SK-N-DZ (cell line): ENCODE measurements around the gene SPRED1.

Source experiments
- DNase-seq: peaks from one replicate; pipeline ENCODE4 v3.0.0-alpha.2; 2015; ENCODE audit warnings: low spot score

The SPRED1 gene

DNA sequence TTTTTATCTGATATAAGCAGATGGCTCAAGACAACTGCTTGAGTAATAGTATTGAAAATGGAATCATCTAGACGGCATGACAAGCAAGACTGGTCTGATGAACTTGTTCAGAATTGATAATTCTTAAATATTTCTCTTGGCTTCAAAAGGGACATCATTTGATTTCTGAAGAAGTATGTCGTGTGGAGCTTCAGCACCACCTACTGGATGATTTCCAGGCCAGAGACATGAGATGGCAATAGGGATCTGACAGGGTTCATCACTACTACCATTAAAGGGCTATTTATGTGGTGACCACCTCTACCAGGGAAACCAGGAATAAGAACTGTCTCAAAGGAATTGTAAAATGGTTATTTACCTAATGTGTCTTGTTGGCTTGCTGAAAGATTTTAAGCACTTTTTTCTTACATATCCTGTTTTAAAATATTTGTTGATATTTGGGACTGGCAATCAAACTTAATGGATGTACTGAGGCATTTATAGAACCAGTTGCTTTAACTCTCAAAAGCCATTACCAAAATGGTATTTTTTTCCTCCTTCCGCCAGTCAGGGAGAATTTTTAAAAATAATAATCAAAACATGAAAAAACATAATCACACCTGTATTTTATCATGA lies 101.8 kb downstream of the SPRED1 start:
- peak; percentile 56 for DNase-seq

DNA sequence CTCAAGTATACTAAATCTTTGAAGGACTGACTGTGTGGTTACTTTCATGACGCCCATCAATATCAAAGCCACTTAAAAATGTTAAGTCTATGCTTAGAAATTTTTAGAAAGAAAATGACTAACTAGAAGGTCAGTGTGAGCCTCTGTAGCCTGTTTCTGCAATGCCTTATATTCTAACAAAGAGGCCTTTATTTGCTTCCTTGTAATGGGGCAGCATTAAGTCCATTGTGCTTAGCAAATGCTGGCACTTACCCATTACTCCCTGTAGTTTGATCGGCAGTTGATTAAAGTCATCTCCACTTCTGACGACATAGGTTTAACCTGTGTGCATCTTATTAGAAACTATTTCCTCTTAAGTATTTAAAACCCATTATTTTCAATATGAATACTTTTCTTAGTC lies 109.7 kb downstream of the SPRED1 start:
- DNase-seq = no peak

DNA sequence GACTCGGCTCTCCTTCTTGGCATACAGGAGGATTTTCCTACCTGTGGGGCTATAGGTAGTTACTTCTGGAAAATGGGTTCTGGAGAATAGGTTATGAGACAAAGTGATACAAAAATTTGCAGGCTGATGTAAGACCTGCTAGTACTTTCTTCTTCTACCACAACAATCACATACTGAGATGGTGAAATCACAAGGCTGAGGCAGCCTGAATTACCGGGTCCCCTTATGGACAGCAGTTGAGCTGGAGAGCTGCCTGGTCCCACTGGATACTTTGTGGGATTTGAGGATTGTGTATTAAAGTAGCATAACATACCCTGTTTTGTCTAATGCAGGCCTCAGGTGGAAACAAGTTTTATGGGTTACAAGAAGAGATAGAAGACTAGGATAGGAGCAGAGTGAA lies 114.8 kb downstream of the SPRED1 start:
- no peak for DNase-seq

DNA sequence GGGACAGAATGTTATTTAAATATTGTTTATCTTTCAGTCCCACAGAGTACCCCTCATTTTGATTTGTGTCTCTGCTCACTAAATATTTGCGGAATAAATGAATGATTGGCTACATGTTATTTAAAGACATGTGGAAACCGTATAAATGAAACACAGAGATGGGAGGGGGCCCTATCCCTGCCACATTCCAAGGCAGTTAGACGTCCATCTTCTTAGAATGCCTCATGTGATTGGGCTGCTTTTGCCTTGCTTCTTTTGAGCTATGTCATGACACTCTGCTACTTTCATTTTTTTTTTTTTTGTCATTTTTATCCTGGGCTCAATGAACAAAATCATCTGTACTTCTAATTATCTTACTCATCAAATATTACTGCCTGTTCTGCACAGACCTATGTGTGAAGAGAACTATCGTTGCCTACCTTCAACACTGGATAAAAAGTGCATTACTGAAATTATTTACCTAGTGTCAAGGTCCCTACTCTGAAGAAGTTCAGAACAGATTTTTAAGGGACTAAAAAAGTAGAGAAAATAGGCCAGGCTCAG lies 117.4 kb downstream of the SPRED1 start:
- DNase-seq = no peak

DNA sequence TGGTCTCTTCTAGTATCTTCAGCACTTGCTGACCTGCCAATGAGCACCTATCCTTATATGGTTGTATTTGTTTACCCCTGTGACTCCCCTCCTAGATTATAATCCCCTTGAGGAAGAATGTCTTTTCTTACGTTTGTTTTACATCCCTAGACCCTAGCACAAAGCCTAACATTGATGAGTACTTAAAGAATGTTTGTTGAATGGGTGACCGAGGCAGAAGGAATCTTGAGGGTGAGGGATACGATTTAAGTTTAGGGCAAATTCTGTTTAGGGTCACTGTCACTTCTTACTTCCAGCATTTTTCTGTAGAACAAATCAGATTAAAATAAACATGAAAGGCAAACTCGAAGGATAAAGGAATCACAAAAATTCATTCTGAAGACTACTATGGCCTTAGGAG lies 120.4 kb downstream of the SPRED1 start:
- DNase-seq = no peak

DNA sequence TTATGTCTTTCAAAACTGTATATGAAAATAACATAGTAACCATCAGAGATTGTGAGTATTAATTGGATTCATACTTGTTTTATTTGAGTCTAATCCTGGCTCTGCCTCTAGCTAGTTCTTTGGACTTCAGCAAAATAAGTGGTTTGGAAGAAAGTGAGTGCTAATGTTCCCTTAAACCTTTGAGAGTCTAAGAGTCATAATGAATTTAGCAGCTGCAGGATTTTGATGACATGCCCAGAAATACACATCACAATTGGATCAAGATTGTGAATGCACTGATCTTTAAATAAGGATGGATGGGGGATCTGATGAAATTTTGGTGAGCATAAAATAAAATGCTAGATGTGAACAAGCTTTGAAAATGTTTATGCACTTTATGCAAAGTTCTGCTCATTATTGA lies 121.4 kb downstream of the SPRED1 start:
- DNase-seq = no peak

DNA sequence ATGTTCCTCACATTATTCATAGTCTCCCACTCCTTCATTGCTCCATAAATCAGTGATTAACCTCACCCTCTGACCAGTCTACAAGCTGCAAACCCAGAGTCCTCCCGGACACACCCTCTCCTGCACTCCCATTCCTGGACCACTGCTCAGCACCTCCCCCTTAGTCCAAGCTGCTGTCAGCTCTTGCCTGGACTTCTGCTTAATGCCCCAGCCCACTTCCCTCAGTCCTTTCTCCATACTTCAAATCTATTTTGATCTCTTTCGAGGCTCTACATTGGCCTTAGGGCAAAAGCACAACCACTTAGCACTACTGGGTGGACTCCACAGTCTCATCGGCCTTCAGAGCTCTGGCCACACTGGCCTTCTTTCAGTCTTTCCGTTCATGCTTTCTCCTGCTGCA lies 121.9 kb downstream of the SPRED1 start:
- no peak for DNase-seq

DNA sequence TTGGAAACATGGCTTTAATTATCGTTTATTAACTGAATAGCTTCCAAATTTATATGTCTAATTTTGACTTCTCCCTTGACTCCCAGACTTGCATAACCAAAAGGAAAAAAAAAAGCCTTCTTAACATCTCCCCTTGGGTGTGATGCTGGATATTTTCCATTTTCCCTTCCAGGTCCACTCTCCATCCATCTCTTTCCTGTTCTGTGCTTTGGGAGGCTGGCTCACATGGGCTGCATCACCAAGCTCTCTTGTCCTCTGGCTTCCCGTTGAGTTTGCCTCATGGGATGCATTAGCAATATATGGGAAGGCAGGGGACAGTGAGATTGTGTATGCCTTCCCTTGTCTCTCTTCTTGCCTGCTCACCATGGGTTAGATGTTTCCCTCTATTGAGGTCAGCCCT lies 123.4 kb downstream of the SPRED1 start:
- DNase-seq = no peak

DNA sequence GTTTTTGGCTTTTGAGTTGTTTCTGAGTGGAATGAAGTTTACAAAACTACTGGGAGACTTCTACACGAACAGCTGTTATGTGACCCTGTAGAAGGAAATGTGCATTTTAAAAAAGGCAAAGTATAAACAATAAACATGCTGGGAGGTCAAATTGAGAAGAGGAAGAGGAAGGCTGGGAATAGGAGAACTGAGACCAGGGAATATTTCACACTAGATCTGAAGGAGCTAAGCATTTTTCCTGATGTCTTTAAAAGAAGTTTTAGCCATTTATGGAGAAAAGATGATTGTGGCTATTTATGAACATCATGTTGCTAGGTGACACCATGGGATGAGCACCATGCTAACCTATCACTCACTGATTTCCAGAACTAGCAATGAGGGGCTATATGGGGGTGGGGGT lies 125.0 kb downstream of the SPRED1 start:
- no peak for DNase-seq

DNA sequence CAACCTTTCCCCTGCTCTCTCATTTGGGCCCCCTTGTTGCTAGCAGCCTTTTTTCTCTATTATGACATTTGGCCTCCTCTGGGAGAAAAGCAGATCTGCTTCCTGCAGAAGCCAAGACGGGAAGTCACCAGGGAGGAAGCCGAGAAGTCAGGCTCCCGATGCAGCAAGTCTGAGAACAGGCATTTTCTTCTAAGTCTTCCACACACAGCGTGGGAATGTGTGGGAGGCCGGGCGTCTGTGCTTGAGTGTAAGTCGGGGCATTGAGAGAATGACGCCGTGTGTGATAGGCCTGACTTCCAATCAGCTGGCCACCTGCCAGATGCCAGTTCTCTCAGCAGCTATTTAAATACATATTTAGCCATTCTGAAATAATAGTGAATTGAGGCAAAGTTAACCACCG lies 125.5 kb downstream of the SPRED1 start:
- DNase-seq = no peak

DNA sequence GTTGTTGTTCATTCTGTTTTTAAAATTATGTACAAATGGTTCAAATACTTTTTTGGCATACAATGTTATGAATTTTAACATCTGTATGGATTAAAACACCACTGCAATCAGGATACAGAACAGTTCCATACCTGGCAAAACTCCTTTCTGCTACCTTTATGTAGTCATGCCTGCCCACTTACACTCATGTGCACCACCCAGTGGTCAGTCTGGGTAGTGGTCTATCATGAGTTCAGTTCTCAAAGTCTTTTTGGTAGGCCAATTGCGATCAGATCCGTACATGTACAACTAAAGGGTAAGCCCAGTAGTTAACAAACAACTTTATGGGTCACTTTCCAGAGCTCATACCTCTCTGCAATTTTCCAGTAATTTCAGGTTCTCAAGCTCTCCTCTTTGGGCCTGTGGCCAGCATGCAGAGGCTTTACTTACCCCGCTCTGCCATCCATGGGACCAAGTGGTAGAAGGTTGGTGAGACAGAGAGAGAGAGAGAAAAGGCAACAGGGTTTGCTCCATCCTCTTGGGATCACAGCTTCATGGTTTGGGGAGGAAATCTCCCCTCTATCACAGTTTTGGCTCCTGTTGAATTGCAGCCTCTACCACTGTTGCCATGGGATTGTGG lies 137.4 kb downstream of the SPRED1 start:
- DNase-seq = peak; percentile 54

DNA sequence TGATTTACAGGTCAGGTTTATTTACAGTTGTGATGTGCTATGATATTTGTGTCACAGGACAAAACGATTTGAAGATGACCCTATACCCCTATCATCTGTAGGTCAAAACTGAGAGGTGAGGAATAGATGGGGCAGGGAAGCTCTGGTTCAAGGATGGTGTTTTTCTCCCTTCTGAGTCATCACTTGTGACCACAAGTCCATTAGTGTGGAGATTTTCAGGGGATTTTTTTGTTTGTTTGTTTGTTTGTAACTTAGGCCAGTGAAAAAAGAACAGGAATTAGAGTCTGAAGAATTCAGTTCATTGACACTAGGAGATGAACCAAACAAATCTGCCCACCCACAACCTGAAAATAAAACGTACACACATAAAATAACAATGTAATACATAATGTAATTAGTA lies 138.6 kb downstream of the SPRED1 start:
- no peak for DNase-seq

DNA sequence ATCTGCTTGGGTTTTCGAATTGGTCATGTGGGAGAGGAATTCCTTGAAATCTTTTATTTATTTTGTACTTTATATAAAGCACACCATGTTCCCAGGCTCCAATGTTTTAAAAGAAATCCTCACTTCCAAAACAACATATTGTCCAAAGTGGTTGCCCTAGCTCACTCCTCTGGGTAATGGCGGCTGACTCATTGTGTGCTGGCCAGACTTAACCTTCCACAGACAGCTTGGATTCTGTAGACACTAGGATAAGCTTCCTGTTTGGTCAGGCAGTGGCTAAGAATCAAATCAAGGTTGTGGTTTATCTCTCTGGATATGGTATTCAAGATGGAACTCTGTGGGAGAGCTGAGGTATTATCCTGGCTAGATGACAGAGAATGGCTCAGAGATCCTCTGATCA lies 145.5 kb downstream of the SPRED1 start:
- no peak for DNase-seq

DNA sequence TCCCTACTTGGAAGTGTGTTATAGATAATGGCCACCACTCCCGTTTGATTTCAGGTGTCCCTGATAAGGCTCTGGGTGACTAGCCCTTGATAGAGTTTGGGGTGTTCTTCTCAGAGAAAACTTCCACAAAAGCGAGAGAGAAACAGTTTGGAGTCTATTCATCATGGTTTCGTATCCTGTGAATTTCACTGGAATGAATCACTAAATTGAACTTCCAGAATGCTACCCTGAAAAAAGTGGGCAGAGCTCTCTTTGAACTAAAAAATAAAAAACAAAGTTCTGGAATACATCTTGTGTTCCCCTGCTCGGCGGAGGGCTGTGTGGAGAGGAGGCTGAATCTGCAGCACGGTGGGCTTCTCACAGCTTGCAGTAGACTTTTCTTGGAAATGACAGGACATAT lies 148.5 kb downstream of the SPRED1 start:
- DNase-seq = no peak

DNA sequence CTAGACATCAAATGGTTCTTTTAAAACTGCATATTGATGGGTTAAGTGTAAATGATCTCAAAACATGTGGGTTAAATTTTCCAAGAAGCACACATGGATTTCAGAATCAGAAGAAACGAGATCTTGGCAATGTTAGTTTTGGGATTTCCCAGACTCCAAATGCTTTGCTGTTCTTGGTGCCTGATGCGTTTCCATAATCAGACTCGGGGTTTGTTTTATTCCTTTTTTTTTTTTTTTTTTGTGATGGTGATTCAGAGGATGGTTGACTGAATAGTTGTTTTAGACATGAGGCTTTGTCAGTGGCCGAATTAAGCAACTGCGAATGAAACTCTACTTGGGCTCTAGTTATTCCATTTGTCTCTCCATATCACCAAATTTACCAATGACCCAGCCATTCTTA lies 149.1 kb downstream of the SPRED1 start:
- DNase-seq = no peak

DNA sequence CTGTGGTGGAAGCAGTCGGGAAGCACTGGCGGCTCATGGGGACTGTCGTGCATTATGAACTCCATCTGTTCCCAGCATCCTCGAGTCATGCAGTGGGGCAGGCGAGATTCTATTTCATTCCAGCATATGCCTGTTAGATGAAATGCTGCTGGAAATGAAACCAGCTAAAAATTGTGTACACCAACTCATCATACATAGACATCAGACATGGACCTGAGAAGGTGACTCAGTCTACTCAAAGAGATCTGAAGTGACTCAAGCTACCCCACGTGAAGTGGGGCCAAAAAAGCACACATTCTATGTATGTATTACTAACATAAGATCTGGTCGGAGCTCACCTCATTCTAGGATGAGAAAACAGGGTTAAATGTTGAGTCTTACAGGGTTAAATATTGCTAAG lies 153.8 kb downstream of the SPRED1 start:
- no peak for DNase-seq
